Measurements from ENCODE around the gene POU5F2.

POU5F2 gene

GRCh38 chr5:93715761-93716160 is 25.6 kb downstream of the POU5F2 start:
- ATAC-seq = no peak

- ATAC-seq = no peak
Measured at GRCh38 chr5:93715327-93715726, 26.1 kb downstream of the POU5F2 start.

DNA sequence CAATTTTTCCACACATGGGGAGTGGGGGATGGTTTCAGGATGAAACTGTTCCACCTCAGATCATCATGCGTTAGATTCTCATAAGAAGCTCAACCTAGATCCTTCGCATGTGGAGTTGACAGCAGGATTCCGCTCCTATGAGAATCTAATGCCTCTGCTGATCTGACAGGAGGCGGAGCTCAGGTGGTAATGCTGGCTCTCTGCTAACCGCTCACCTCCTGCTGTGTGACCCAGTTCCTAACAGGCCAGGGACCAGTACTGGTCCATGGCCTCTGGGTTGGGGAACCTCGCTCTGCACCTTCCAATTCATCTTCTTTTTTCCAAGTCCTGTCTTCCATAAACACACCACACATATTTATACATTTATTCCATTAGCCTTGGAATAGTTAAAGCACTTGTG is 33.0 kb downstream of the POU5F2 start:
- ATAC-seq = no peak

DNA sequence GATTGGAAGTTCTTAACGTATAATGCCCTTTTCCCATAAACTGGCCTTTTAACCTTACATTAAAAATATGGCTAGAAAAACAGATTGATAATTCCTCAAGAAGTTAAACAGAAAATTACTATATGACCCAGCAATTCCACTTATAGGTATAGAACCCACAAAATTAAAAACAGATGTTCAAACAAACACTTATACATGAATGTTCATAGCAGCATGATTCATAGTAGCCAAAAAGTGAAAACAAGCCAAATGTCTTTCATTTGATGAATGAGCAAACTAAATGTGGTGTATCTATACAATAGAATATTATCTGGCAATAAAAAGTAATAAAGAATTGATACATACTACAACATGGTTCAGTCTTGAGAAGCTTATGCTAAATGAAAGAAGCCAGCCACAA is 35.5 kb downstream of the POU5F2 start:
- no peak for ATAC-seq

GRCh38 chr5:93704996-93705395 is 36.4 kb downstream of the POU5F2 start:
- no peak for ATAC-seq

- ATAC-seq = no peak
Measured at GRCh38 chr5:93691997-93692396, 49.4 kb downstream of the POU5F2 start.

All from activated CD4-positive, CD25-positive, alpha-beta regulatory T cell treated with anti-CD3 and anti-CD28 coated beads, Interleukin-2, amount 50 U/mL, for 24 hours (primary cell).